Activated T-cell treated with anti-CD3 and anti-CD28 coated beads, Interleukin-2, amount 50 U/mL, for 72 hours (primary cell): ENCODE measurements around the gene COPS2. TPM values are rescaled to one million over a fixed set of nuclear protein-coding genes. Genes with fewer than 3 reads are reported as not detected.
A peak's percentile ranks its signal among the peaks of the same experiment; 100 is the strongest.

ENCODE experiments used
- ATAC-seq, 2 donors: fragments of 150-1000 bp; cut with Tn5 transposase; replicated peaks in 1 of 2; 2 replicates each; pipeline ENCODE4 v1.10.0; 2021; ENCODE audit warnings: moderate library complexity in 2 of 2, mild to moderate bottlenecking in 1 of 2
- DNase-seq, 2 donors: peaks; one replicate each; pipeline ENCODE4 v3.0.0; 2021 to 2022; ENCODE audit warnings: mixed read lengths in 1 of 2
- H3K27ac Mint-ChIP-seq: one replicate; pipeline ENCODE4 v1.8.0; 2022; ENCODE audit warnings: mild to moderate bottlenecking, moderate library complexity, mixed read lengths
- H3K27me3 Mint-ChIP-seq: one replicate; pipeline ENCODE4 v1.8.0; 2022; ENCODE audit warnings: low read depth, mixed read lengths
- H3K36me3 Mint-ChIP-seq, 2 donors: one replicate each; pipeline ENCODE4 v1.8.0; 2022; ENCODE audit warnings: mixed read lengths in 2 of 2, mild to moderate bottlenecking in 1 of 2; ENCODE audit not compliant: insufficient read depth in 2 of 2
- H3K4me1 Mint-ChIP-seq: one replicate; pipeline ENCODE4 v1.8.0; 2022; ENCODE audit warnings: low read depth, mixed read lengths
- H3K4me3 Mint-ChIP-seq, 2 donors: one replicate each; pipeline ENCODE4 v1.8.0; 2022; ENCODE audit warnings: mild to moderate bottlenecking in 2 of 2, mixed read lengths in 2 of 2, moderate library complexity in 2 of 2
- H3K9me3 Mint-ChIP-seq, 2 donors: one replicate each; pipeline ENCODE4 v1.8.0; 2022; ENCODE audit warnings: mixed read lengths in 2 of 2
- total RNA-seq, 2 donors: library from RNA; stranded (reverse); gene quantifications; one replicate each; pipeline ENCODE4 v1.2.3, GENCODE V29; 2022

COPS2 gene
- total RNA-seq, 2 donors from 2014 or later = 64.6 to 71.3 TPM

- Mint-ChIP-seq H3K4me1 (no peaks in the 10 kb centered on the region), H3K27me3 (no peaks in the 10 kb centered on the region), H3K9me3 (peaks cover 2 to 7% of the 10 kb centered on the region in 2 donors), H3K4me3 (no peak overlapping the region), H3K36me3 (peaks cover 17 to 41% of the 10 kb centered on the region in 2 donors), H3K27ac (no peak overlapping the region)
- DNase-seq (no peak), ATAC-seq (no peak)
Observed at GRCh38 chr15:49116108-49116857, 39.1 kb downstream of the COPS2 start.

GRCh38 chr15:49115062-49115461 is 40.3 kb downstream of the COPS2 start:
- Mint-ChIP-seq H3K27me3 (no peaks in the 10 kb centered on the region), H3K27ac (peak overlapping the region; percentile 34), H3K4me1 (no peaks in the 10 kb centered on the region), H3K9me3 (peaks cover 3 to 8% of the 10 kb centered on the region in 2 donors), H3K36me3 (peaks cover 18 to 45% of the 10 kb centered on the region in 2 donors), H3K4me3 (no peak overlapping the region)
- DNase-seq (no peak), ATAC-seq (no peak)

GRCh38 chr15:49110158-49110944 is 45.0 kb downstream of the COPS2 start:
- no peaks in the 10 kb centered on the region for H3K27me3 Mint-ChIP-seq
- peaks cover 3 to 8% of the 10 kb centered on the region in 2 donors for H3K9me3 Mint-ChIP-seq
- H3K4me1 Mint-ChIP-seq = no peaks in the 10 kb centered on the region
- ATAC-seq (no peak), DNase-seq (no peak)
- peaks cover 14 to 42% of the 10 kb centered on the region in 2 donors for H3K36me3 Mint-ChIP-seq
- H3K4me3 Mint-ChIP-seq = no peak overlapping the region
- no peak overlapping the region for H3K27ac Mint-ChIP-seq

- Mint-ChIP-seq H3K4me3 (no peak overlapping the region), H3K27ac (no peak overlapping the region), H3K27me3 (no peaks in the 10 kb centered on the region), H3K9me3 (no peaks in the 10 kb centered on the region), H3K36me3 (peaks cover 4 to 12% of the 10 kb centered on the region in 2 donors), H3K4me1 (no peaks in the 10 kb centered on the region)
- ATAC-seq (peak; percentile 35 to 50), DNase-seq (no peak)
Observed at GRCh38 chr15:49103002-49103401, 52.4 kb downstream of the COPS2 start.

GRCh38 chr15:49101536-49101935 is 53.9 kb downstream of the COPS2 start:
- H3K36me3 Mint-ChIP-seq = peaks cover 4 to 12% of the 10 kb centered on the region in 2 donors

GRCh38 chr15:49096090-49096750 is 59.2 kb downstream of the COPS2 start:
- ATAC-seq (no peak), DNase-seq (no peak)
- Mint-ChIP-seq H3K9me3 (no peaks in the 10 kb centered on the region), H3K4me1 (no peaks in the 10 kb centered on the region), H3K4me3 (no peak overlapping the region), H3K27ac (no peak overlapping the region), H3K36me3 (peaks cover 2% of the 10 kb centered on the region in 2 donors), H3K27me3 (no peaks in the 10 kb centered on the region)

More at GRCh38 chr15:49101536-49101935, 53.9 kb downstream of the COPS2 start:
- H3K27me3 Mint-ChIP-seq = no peaks in the 10 kb centered on the region
- DNase-seq (no peak), ATAC-seq (no peak)
- H3K4me3 Mint-ChIP-seq = no peak overlapping the region
- H3K27ac Mint-ChIP-seq = no peak overlapping the region
- no peaks in the 10 kb centered on the region for H3K4me1 Mint-ChIP-seq
- no peaks in the 10 kb centered on the region for H3K9me3 Mint-ChIP-seq

- peaks cover 2% of the 10 kb centered on the region in 2 donors for H3K36me3 Mint-ChIP-seq
- no peak overlapping the region for H3K4me3 Mint-ChIP-seq
- ATAC-seq = no peak
- H3K27me3 Mint-ChIP-seq = no peaks in the 10 kb centered on the region
- peak overlapping the region; percentile 4 for H3K27ac Mint-ChIP-seq
- no peaks in the 10 kb centered on the region for H3K9me3 Mint-ChIP-seq
- DNase-seq = no peak
- H3K4me1 Mint-ChIP-seq = no peaks in the 10 kb centered on the region
Observed at GRCh38 chr15:49094923-49095322, 60.5 kb downstream of the COPS2 start.

- Mint-ChIP-seq H3K36me3 (no peaks in the 10 kb centered on the region), H3K9me3 (no peaks in the 10 kb centered on the region), H3K4me3 (no peak overlapping the region), H3K4me1 (no peaks in the 10 kb centered on the region), H3K27ac (no peak overlapping the region), H3K27me3 (no peaks in the 10 kb centered on the region)
- ATAC-seq (no peak), DNase-seq (no peak)
Observed at GRCh38 chr15:49093252-49094105, 61.9 kb downstream of the COPS2 start.

- Mint-ChIP-seq H3K27ac (no peak overlapping the region), H3K4me3 (no peak overlapping the region), H3K4me1 (no peaks in the 10 kb centered on the region)
Observed at GRCh38 chr15:49088996-49089395, 66.4 kb downstream of the COPS2 start.

GRCh38 chr15:49085696-49086459 is 69.5 kb downstream of the COPS2 start:
- no peaks in the 10 kb centered on the region for H3K9me3 Mint-ChIP-seq
- no peaks in the 10 kb centered on the region for H3K36me3 Mint-ChIP-seq
- no peaks in the 10 kb centered on the region for H3K27me3 Mint-ChIP-seq
- no peak overlapping the region for H3K4me3 Mint-ChIP-seq
- no peaks in the 10 kb centered on the region for H3K4me1 Mint-ChIP-seq
- H3K27ac Mint-ChIP-seq = no peak overlapping the region
- ATAC-seq (no peak), DNase-seq (no peak)

More at GRCh38 chr15:49088996-49089395, 66.4 kb downstream of the COPS2 start:
- ATAC-seq (no peak), DNase-seq (no peak)
- Mint-ChIP-seq H3K27me3 (no peaks in the 10 kb centered on the region), H3K36me3 (no peaks in the 10 kb centered on the region), H3K9me3 (no peaks in the 10 kb centered on the region)

- Mint-ChIP-seq H3K27me3 (no peaks in the 10 kb centered on the region), H3K36me3 (no peaks in the 10 kb centered on the region), H3K27ac (no peak overlapping the region), H3K9me3 (no peaks in the 10 kb centered on the region), H3K4me1 (no peaks in the 10 kb centered on the region), H3K4me3 (no peak overlapping the region)
- no peak for ATAC-seq
- DNase-seq = no peak
Observed at GRCh38 chr15:49084285-49084570, 71.2 kb downstream of the COPS2 start.
